ENCODE measurements around the gene IGFBP4. TPM values are rescaled to one million over a fixed set of nuclear protein-coding genes. Genes with fewer than 3 reads are reported as not detected.

The IGFBP4 gene
- total RNA-seq, 1 donor from 2014 or later = 142 TPM

DNA sequence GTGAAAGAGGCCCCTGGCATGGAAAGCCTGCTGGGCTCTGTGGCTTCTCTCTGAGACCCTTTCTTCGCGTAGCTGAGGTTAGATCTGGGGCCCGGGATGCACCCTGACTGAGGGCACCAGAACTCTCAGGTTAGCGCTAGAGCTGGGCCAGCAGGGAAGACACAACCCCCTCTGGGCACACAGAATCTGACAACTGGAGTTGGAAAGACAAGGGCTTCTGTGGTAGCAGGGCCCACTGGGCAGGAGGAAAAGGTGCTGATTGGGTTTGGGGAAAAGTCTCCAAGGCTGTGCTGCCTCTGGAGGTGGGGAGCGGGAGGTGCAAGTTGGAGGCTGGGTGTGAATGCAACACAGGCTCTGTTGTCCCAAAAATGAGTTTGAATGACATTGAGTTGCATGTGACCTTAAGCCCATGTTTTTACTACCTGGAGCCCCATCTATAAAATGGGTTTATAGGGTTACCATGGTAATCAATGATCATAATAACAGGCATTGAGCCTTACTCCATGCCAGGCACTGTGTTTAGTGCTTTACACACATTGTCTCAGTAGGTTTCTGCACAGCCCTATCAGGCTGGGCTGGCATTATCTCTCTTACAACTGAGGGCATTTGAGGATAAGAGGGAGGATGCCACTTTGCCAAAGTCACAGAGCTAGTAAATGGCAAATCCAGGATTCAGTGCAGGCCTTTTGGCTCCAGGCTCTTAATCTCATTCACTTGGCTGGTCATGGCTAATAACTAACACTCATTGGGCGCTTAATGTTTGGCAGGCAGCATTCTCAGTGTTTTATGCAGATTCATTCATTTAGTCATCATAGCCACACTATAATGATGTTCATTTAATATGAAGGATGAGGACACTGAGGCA lies 9.5 kb upstream of the IGFBP4 start:
- Histone ChIP-seq H3K4me2 (ENCODE audit: low read length) (no peak overlapping the region), H3K9ac (ENCODE audit: low read length) (no peak overlapping the region), H4K20me1 (ENCODE audit: insufficient read depth, low read length) (no peaks in the 10 kb centered on the region), H3K4me3 (ENCODE audit: insufficient read depth, low read depth, low read length) (no peak overlapping the region), H3K9me3 (ENCODE audit: insufficient read depth, low read depth, low read length) (no peaks in the 10 kb centered on the region), H3K27me3 (ENCODE audit: insufficient read depth, low read length) (no peaks in the 10 kb centered on the region), H3K4me1 (ENCODE audit: insufficient read depth, low read length) (no peaks in the 10 kb centered on the region), H3K79me2 (ENCODE audit: insufficient read depth, low read length) (no peaks in the 10 kb centered on the region), H3K36me3 (ENCODE audit: insufficient read depth, low read length) (no peaks in the 10 kb centered on the region), H3K27ac (ENCODE audit: low read depth, low read length) (no peak overlapping the region), H2AFZ (ENCODE audit: low read depth, low read length) (no peak overlapping the region)
- peaks cover 3% of the 10 kb centered on the region for H3K4me1 Mint-ChIP-seq (ENCODE audit: low read depth, unreplicated experiment)
- H3K36me3 Mint-ChIP-seq (ENCODE audit: low read depth, unreplicated experiment) = no peaks in the 10 kb centered on the region
- H3K9me3 Mint-ChIP-seq (ENCODE audit: unreplicated experiment) = peaks cover 7% of the 10 kb centered on the region
- FAIRE-seq (no peak), DNase-seq (ENCODE audit: low read depth) (no peak)
- TF ChIP-seq, protein P1, sequence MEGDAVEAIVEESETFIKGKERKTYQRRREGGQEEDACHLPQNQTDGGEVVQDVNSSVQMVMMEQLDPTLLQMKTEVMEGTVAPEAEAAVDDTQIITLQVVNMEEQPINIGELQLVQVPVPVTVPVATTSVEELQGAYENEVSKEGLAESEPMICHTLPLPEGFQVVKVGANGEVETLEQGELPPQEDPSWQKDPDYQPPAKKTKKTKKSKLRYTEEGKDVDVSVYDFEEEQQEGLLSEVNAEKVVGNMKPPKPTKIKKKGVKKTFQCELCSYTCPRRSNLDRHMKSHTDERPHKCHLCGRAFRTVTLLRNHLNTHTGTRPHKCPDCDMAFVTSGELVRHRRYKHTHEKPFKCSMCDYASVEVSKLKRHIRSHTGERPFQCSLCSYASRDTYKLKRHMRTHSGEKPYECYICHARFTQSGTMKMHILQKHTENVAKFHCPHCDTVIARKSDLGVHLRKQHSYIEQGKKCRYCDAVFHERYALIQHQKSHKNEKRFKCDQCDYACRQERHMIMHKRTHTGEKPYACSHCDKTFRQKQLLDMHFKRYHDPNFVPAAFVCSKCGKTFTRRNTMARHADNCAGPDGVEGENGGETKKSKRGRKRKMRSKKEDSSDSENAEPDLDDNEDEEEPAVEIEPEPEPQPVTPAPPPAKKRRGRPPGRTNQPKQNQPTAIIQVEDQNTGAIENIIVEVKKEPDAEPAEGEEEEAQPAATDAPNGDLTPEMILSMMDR (IDR thresholded peaks at IDR 0.05; ENCODE audit: insufficient read depth, low read depth, low read length) = peak; percentile 42
- no peak for TF ChIP-seq EZH2 (IDR thresholded peaks at IDR 0.05; ENCODE audit: insufficient read depth, low read length)
- no peak overlapping the region for H3K4me3 Mint-ChIP-seq (ENCODE audit: unreplicated experiment)
- peaks cover 13% of the 10 kb centered on the region for H3K27me3 Mint-ChIP-seq (ENCODE audit: low read depth, unreplicated experiment)
- no peak overlapping the region for H3K27ac Mint-ChIP-seq (ENCODE audit: unreplicated experiment)

DNA sequence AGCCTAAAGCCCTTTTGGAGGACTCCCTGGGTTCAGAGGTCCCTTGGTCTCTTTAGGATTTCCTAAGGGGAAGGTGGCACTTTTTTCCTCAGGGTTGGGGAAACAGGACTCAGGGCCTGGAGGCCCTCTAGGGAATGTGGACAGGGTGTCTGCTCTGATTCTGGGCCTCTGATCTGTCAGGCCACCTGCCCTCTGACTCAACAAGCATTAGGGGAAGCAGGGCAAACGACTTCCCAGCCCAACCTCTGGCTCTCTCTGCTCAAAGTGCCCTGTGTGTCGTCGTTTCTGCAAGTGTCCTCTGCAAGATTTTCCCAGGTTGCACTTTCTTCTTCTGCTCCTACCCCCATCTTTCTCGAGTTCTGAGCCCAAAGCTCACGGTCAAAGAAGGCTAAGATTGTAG lies 6.6 kb upstream of the IGFBP4 start:
- Histone ChIP-seq H3K27ac (ENCODE audit: low read depth, low read length) (no peak overlapping the region), H2AFZ (ENCODE audit: low read depth, low read length) (no peak overlapping the region), H3K27me3 (ENCODE audit: insufficient read depth, low read length) (no peaks in the 10 kb centered on the region)

More for the DNA sequence above, 6.6 kb upstream of the IGFBP4 start:
- H3K9me3 ChIP-seq (ENCODE audit: insufficient read depth, low read depth, low read length) = no peaks in the 10 kb centered on the region
- Mint-ChIP-seq H3K4me1 (ENCODE audit: low read depth, unreplicated experiment) (peaks cover 3% of the 10 kb centered on the region), H3K9me3 (ENCODE audit: unreplicated experiment) (no peaks in the 10 kb centered on the region), H3K27me3 (ENCODE audit: low read depth, unreplicated experiment) (peaks cover 21% of the 10 kb centered on the region), H3K27ac (ENCODE audit: unreplicated experiment) (no peak overlapping the region), H3K36me3 (ENCODE audit: low read depth, unreplicated experiment) (no peaks in the 10 kb centered on the region), H3K4me3 (ENCODE audit: unreplicated experiment) (no peak overlapping the region)
- H3K79me2 ChIP-seq (ENCODE audit: insufficient read depth, low read length) = no peaks in the 10 kb centered on the region
- FAIRE-seq (no peak), DNase-seq (ENCODE audit: low read depth) (no peak)
- H3K4me2 ChIP-seq (ENCODE audit: low read length) = no peak overlapping the region
- TF ChIP-seq EZH2 (IDR thresholded peaks at IDR 0.05; ENCODE audit: insufficient read depth, low read length) = no peak
- TF ChIP-seq, protein P1 (IDR thresholded peaks at IDR 0.05; ENCODE audit: insufficient read depth, low read depth, low read length) = no peak
- H3K4me3 ChIP-seq (ENCODE audit: insufficient read depth, low read depth, low read length) = no peak overlapping the region
- no peaks in the 10 kb centered on the region for H3K4me1 ChIP-seq (ENCODE audit: insufficient read depth, low read length)
- H4K20me1 ChIP-seq (ENCODE audit: insufficient read depth, low read length) = no peaks in the 10 kb centered on the region
- no peaks in the 10 kb centered on the region for H3K36me3 ChIP-seq (ENCODE audit: insufficient read depth, low read length)
- H3K9ac ChIP-seq (ENCODE audit: low read length) = no peak overlapping the region

Measured in astrocyte (in vitro differentiated cells and primary cell).